Measurements from ENCODE around the gene CLOCK.

CLOCK gene

GRCh38 chr4:55540271-55540670, 6.4 kb downstream of the CLOCK start:
- no peak for DNase-seq

- no peak for DNase-seq
These were observed 7.1 kb downstream of the CLOCK start for GRCh38 chr4:55539658-55540057.

- no peak for DNase-seq
These were observed 8.2 kb downstream of the CLOCK start for GRCh38 chr4:55538531-55538930.

GRCh38 chr4:55534306-55534705, 12.4 kb downstream of the CLOCK start:
- no peak for DNase-seq

- DNase-seq: no peak
These were observed 16.0 kb downstream of the CLOCK start for GRCh38 chr4:55530691-55531090.

GRCh38 chr4:55530167-55530566, 16.5 kb downstream of the CLOCK start:
- DNase-seq: no peak

GRCh38 chr4:55528491-55528890, 18.2 kb downstream of the CLOCK start:
- no peak for DNase-seq

GRCh38 chr4:55524844-55525571, 21.7 kb downstream of the CLOCK start:
- DNase-seq: no peak

GRCh38 chr4:55518442-55518841, 28.3 kb downstream of the CLOCK start:
- no peak for DNase-seq

- no peak for DNase-seq
These were observed 29.0 kb downstream of the CLOCK start for GRCh38 chr4:55517526-55518229.

GRCh38 chr4:55512922-55513571, 33.7 kb downstream of the CLOCK start:
- no peak for DNase-seq

GRCh38 chr4:55512077-55512476, 34.6 kb downstream of the CLOCK start:
- no peak for DNase-seq

GRCh38 chr4:55510685-55511084, 36.0 kb downstream of the CLOCK start:
- DNase-seq: no peak

GRCh38 chr4:55509266-55509665, 37.4 kb downstream of the CLOCK start:
- DNase-seq: no peak

- no peak for DNase-seq
These were observed 39.1 kb downstream of the CLOCK start for GRCh38 chr4:55507612-55508011.

GRCh38 chr4:55503169-55503568, 43.5 kb downstream of the CLOCK start:
- no peak for DNase-seq

GRCh38 chr4:55500072-55500471, 46.6 kb downstream of the CLOCK start:
- DNase-seq: no peak

GRCh38 chr4:55499495-55499894, 47.2 kb downstream of the CLOCK start:
- DNase-seq: no peak

- DNase-seq: no peak
These were observed 48.7 kb downstream of the CLOCK start for GRCh38 chr4:55498051-55498450.

GRCh38 chr4:55491486-55491885, 55.2 kb downstream of the CLOCK start:
- no peak for DNase-seq

GRCh38 chr4:55488716-55489115, 58.0 kb downstream of the CLOCK start:
- DNase-seq: no peak

GRCh38 chr4:55485821-55486220, 60.9 kb downstream of the CLOCK start:
- no peak for DNase-seq

GRCh38 chr4:55483315-55483714, 63.4 kb downstream of the CLOCK start:
- no peak for DNase-seq

Measured in activated CD8-positive, alpha-beta memory T cell treated with anti-CD3 and anti-CD28 coated beads, Interleukin-2, amount 50 U/mL, for 48 hours (primary cell).